ENCODE measurements around the gene BAZ2B. TPM values are rescaled to one million over a fixed set of nuclear protein-coding genes. Genes with fewer than 3 reads are reported as not detected.

The BAZ2B gene
- total RNA-seq, 1 donor: 53.5 TPM

GRCh38 chr2:159573294-159573693 is 43.1 kb downstream of the BAZ2B start:
- H3K4me1 ChIP-seq (ENCODE audit: insufficient read depth, low read length): peaks cover 13% of the 10 kb centered on the region
- H3K4me3 ChIP-seq (ENCODE audit: low read length): no peak overlapping the region
- no peaks in the 10 kb centered on the region for H3K27me3 ChIP-seq (ENCODE audit: insufficient read depth, low read length)
- H3K9me3 ChIP-seq (ENCODE audit: low read depth, low read length): no peaks in the 10 kb centered on the region

GRCh38 chr2:159572459-159572858 is 43.9 kb downstream of the BAZ2B start:
- peaks cover 13% of the 10 kb centered on the region for H3K4me1 ChIP-seq (ENCODE audit: insufficient read depth, low read length)
- no peaks in the 10 kb centered on the region for H3K27me3 ChIP-seq (ENCODE audit: insufficient read depth, low read length)
- H3K9me3 ChIP-seq (ENCODE audit: low read depth, low read length): no peaks in the 10 kb centered on the region
- H3K4me3 ChIP-seq (ENCODE audit: low read length): no peak overlapping the region

GRCh38 chr2:159571540-159572260 is 44.6 kb downstream of the BAZ2B start:
- Histone ChIP-seq H3K9me3 (ENCODE audit: low read depth, low read length) (no peaks in the 10 kb centered on the region), H3K4me3 (ENCODE audit: low read length) (no peak overlapping the region), H3K27me3 (ENCODE audit: insufficient read depth, low read length) (no peaks in the 10 kb centered on the region), H3K4me1 (ENCODE audit: insufficient read depth, low read length) (peaks cover 13% of the 10 kb centered on the region)

GRCh38 chr2:159564081-159564480 is 52.3 kb downstream of the BAZ2B start:
- no peaks in the 10 kb centered on the region for H3K27me3 ChIP-seq (ENCODE audit: insufficient read depth, low read length)
- no peaks in the 10 kb centered on the region for H3K4me1 ChIP-seq (ENCODE audit: insufficient read depth, low read length)
- no peak overlapping the region for H3K4me3 ChIP-seq (ENCODE audit: low read length)
- H3K9me3 ChIP-seq (ENCODE audit: low read depth, low read length): no peaks in the 10 kb centered on the region

GRCh38 chr2:159562248-159562647 is 54.1 kb downstream of the BAZ2B start:
- H3K4me1 ChIP-seq (ENCODE audit: insufficient read depth, low read length): no peaks in the 10 kb centered on the region
- H3K9me3 ChIP-seq (ENCODE audit: low read depth, low read length): no peaks in the 10 kb centered on the region
- no peak overlapping the region for H3K4me3 ChIP-seq (ENCODE audit: low read length)
- H3K27me3 ChIP-seq (ENCODE audit: insufficient read depth, low read length): no peaks in the 10 kb centered on the region

- Histone ChIP-seq H3K4me3 (ENCODE audit: low read length) (no peak overlapping the region), H3K4me1 (ENCODE audit: insufficient read depth, low read length) (no peaks in the 10 kb centered on the region), H3K9me3 (ENCODE audit: low read depth, low read length) (no peaks in the 10 kb centered on the region), H3K27me3 (ENCODE audit: insufficient read depth, low read length) (no peaks in the 10 kb centered on the region)
Observed at GRCh38 chr2:159561786-159562185, 54.6 kb downstream of the BAZ2B start.

- H3K4me3 ChIP-seq (ENCODE audit: low read length): no peak overlapping the region
Observed at GRCh38 chr2:159561242-159561641, 55.1 kb downstream of the BAZ2B start.

GRCh38 chr2:159559034-159559433 is 57.3 kb downstream of the BAZ2B start:
- Histone ChIP-seq H3K4me3 (ENCODE audit: low read length) (no peak overlapping the region), H3K4me1 (ENCODE audit: insufficient read depth, low read length) (peaks cover 4% of the 10 kb centered on the region), H3K27me3 (ENCODE audit: insufficient read depth, low read length) (no peaks in the 10 kb centered on the region), H3K9me3 (ENCODE audit: low read depth, low read length) (no peaks in the 10 kb centered on the region)

More at GRCh38 chr2:159561242-159561641, 55.1 kb downstream of the BAZ2B start:
- H3K9me3 ChIP-seq (ENCODE audit: low read depth, low read length): no peaks in the 10 kb centered on the region
- no peaks in the 10 kb centered on the region for H3K27me3 ChIP-seq (ENCODE audit: insufficient read depth, low read length)
- peaks cover 4% of the 10 kb centered on the region for H3K4me1 ChIP-seq (ENCODE audit: insufficient read depth, low read length)

GRCh38 chr2:159558479-159558878 is 57.9 kb downstream of the BAZ2B start:
- Histone ChIP-seq H3K4me3 (ENCODE audit: low read length) (no peak overlapping the region), H3K27me3 (ENCODE audit: insufficient read depth, low read length) (no peaks in the 10 kb centered on the region), H3K9me3 (ENCODE audit: low read depth, low read length) (no peaks in the 10 kb centered on the region), H3K4me1 (ENCODE audit: insufficient read depth, low read length) (peaks cover 4% of the 10 kb centered on the region)

GRCh38 chr2:159557437-159558034 is 58.8 kb downstream of the BAZ2B start:
- Histone ChIP-seq H3K4me1 (ENCODE audit: insufficient read depth, low read length) (peaks cover 4% of the 10 kb centered on the region), H3K27me3 (ENCODE audit: insufficient read depth, low read length) (no peaks in the 10 kb centered on the region), H3K4me3 (ENCODE audit: low read length) (no peak overlapping the region), H3K9me3 (ENCODE audit: low read depth, low read length) (no peaks in the 10 kb centered on the region)

- H3K27me3 ChIP-seq (ENCODE audit: insufficient read depth, low read length): no peaks in the 10 kb centered on the region
- peaks cover 4% of the 10 kb centered on the region for H3K4me1 ChIP-seq (ENCODE audit: insufficient read depth, low read length)
- no peak overlapping the region for H3K4me3 ChIP-seq (ENCODE audit: low read length)
- H3K9me3 ChIP-seq (ENCODE audit: low read depth, low read length): no peaks in the 10 kb centered on the region
Observed at GRCh38 chr2:159555651-159556392, 60.5 kb downstream of the BAZ2B start.

- no peaks in the 10 kb centered on the region for H3K27me3 ChIP-seq (ENCODE audit: insufficient read depth, low read length)
- no peak overlapping the region for H3K4me3 ChIP-seq (ENCODE audit: low read length)
- no peaks in the 10 kb centered on the region for H3K9me3 ChIP-seq (ENCODE audit: low read depth, low read length)
- H3K4me1 ChIP-seq (ENCODE audit: insufficient read depth, low read length): peaks cover 21% of the 10 kb centered on the region
Observed at GRCh38 chr2:159553727-159554126, 62.6 kb downstream of the BAZ2B start.

GRCh38 chr2:159551806-159552205 is 64.5 kb downstream of the BAZ2B start:
- Histone ChIP-seq H3K4me1 (ENCODE audit: insufficient read depth, low read length) (peaks cover 24% of the 10 kb centered on the region), H3K9me3 (ENCODE audit: low read depth, low read length) (no peaks in the 10 kb centered on the region), H3K4me3 (ENCODE audit: low read length) (no peak overlapping the region), H3K27me3 (ENCODE audit: insufficient read depth, low read length) (no peaks in the 10 kb centered on the region)

GRCh38 chr2:159550231-159550630 is 66.1 kb downstream of the BAZ2B start:
- Histone ChIP-seq H3K9me3 (ENCODE audit: low read depth, low read length) (no peaks in the 10 kb centered on the region), H3K4me1 (ENCODE audit: insufficient read depth, low read length) (peaks cover 20% of the 10 kb centered on the region), H3K27me3 (ENCODE audit: insufficient read depth, low read length) (no peaks in the 10 kb centered on the region), H3K4me3 (ENCODE audit: low read length) (no peak overlapping the region)

- no peaks in the 10 kb centered on the region for H3K9me3 ChIP-seq (ENCODE audit: low read depth, low read length)
- H3K27me3 ChIP-seq (ENCODE audit: insufficient read depth, low read length): no peaks in the 10 kb centered on the region
- H3K4me3 ChIP-seq (ENCODE audit: low read length): no peak overlapping the region
- peaks cover 20% of the 10 kb centered on the region for H3K4me1 ChIP-seq (ENCODE audit: insufficient read depth, low read length)
Observed at GRCh38 chr2:159549234-159549633, 67.1 kb downstream of the BAZ2B start.

Measured in mononuclear cell (primary cell).